Gastroesophageal sphincter (tissue), 3 donors: ENCODE data around the gene EME2.

Experiments used
- EP300 ChIP-seq: sonication (generic); formaldehyde crosslinking; IDR thresholded peaks from one replicate; pipeline ENCODE4 v1.6.1; 2017; ENCODE audit warnings: antibody characterized with exemption, mild to moderate bottlenecking
- POLR2A ChIP-seq, 2 donors: fragments of 450-650 bp; IDR thresholded peaks; one replicate each; pipeline ENCODE4 v1.6.1; 2017; ENCODE audit warnings: antibody characterized with exemption in 2 of 2, mild to moderate bottlenecking in 2 of 2, moderate library complexity in 1 of 2
- POLR2AphosphoS5 ChIP-seq: sonication (generic); formaldehyde crosslinking; IDR thresholded peaks from one replicate; pipeline ENCODE4 v1.6.1; 2017; ENCODE audit warnings: antibody characterized with exemption
- TF ChIP-seq, protein P1 (sequence below), 4 experiments: fragments of 200-600 bp in 2 of 4; fragments of 450-650 bp in 2 of 4; sonication (generic) in 1 of 4; IDR thresholded peaks; one replicate each; pipeline ENCODE4 v1.5.1; 2017 to 2019; ENCODE audit warnings: antibody characterized with exemption in 4 of 4, mild to moderate bottlenecking in 2 of 4, moderate library complexity in 2 of 4

- TF ChIP-seq, protein P1, sequence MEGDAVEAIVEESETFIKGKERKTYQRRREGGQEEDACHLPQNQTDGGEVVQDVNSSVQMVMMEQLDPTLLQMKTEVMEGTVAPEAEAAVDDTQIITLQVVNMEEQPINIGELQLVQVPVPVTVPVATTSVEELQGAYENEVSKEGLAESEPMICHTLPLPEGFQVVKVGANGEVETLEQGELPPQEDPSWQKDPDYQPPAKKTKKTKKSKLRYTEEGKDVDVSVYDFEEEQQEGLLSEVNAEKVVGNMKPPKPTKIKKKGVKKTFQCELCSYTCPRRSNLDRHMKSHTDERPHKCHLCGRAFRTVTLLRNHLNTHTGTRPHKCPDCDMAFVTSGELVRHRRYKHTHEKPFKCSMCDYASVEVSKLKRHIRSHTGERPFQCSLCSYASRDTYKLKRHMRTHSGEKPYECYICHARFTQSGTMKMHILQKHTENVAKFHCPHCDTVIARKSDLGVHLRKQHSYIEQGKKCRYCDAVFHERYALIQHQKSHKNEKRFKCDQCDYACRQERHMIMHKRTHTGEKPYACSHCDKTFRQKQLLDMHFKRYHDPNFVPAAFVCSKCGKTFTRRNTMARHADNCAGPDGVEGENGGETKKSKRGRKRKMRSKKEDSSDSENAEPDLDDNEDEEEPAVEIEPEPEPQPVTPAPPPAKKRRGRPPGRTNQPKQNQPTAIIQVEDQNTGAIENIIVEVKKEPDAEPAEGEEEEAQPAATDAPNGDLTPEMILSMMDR (IDR thresholded peaks at IDR 0.05) = no peak
- TF ChIP-seq EP300 (no peak), POLR2A (IDR thresholded peaks at IDR 0.05) (no peak), POLR2AphosphoS5 (no peak)
Measured at GRCh38 chr16:1771864-1772361, 697 bp upstream of the EME2 start.
